Measurements from ENCODE around the gene LSM12. TPM values are rescaled to one million over a fixed set of nuclear protein-coding genes. Genes with fewer than 3 reads are reported as not detected.

LSM12 gene
- total RNA-seq, 1 donor from 2014 or later = 39.1 TPM

DNA sequence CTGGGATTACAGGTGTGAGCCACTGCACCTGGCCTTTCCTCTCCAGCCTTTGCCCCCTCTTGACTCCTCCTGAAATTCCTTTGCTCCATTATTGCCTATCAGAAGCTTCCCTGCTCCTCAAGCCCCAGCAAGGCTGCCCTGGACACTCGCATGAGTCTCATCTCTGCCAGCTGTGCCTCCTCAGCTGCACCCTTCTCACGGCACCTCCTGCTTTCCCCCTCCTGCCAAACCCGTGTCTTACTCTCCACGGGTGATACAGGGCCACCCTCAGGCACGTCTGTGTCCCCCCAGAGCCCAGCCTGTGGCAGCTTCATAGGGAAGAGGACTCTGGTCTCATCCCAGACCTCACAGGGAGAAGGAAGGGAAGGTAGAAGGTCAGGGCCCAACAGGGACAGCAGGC lies 19.4 kb upstream of the LSM12 start:
- intact Hi-C loops (cut with DNase I) = no loop called here
- no peak overlapping the region for H3K4me3 ChIP-seq
- H3K27me3 ChIP-seq (ENCODE audit: low read depth) = no peaks in the 10 kb centered on the region
- H3K27ac ChIP-seq = no peak overlapping the region
- peaks cover 94% of the 10 kb centered on the region for H3K36me3 ChIP-seq
- no peaks in the 10 kb centered on the region for H3K9me3 ChIP-seq
- no peak for ATAC-seq
- DNase-seq = no peak
- TF ChIP-seq CTCF (IDR thresholded peaks at IDR 0.05) = no peak
- no peaks in the 10 kb centered on the region for H3K4me1 ChIP-seq

DNA sequence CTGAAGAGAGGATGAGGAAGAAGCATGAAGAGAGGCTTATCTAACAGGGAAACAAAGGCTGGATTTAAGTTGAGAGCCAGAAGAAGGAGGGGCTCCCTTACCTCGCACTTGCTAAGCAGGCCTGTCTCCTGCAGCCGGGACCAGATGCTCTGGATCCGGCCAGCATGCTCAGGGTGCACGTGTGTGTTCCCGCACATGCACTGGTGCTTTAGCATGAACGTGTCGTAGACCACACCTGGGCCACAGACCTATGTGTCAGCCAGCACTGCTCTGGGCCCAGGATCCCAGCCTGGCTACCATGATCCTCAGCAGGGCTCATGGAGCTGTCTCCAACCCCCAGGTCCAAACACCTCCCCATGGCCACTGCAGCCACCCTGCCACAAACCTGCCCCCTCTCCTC lies 18.4 kb upstream of the LSM12 start:
- no peak overlapping the region for H3K27ac ChIP-seq

GRCh38 chr17:44084131-44084538 lies 17.7 kb upstream of the LSM12 start:
- DNase-seq = no peak
- peak in 1 of 2 donors; percentile 7 for ATAC-seq
- Histone ChIP-seq H3K27ac (no peak overlapping the region), H3K4me1 (no peaks in the 10 kb centered on the region), H3K27me3 (ENCODE audit: low read depth) (no peaks in the 10 kb centered on the region), H3K9me3 (no peaks in the 10 kb centered on the region), H3K4me3 (no peak overlapping the region), H3K36me3 (peaks cover 95% of the 10 kb centered on the region)
- intact Hi-C loops (cut with DNase I) = no loop called here
- TF ChIP-seq CTCF (IDR thresholded peaks at IDR 0.05) = peak; percentile 24

More for the DNA sequence above, 18.4 kb upstream of the LSM12 start:
- no peak for TF ChIP-seq CTCF (IDR thresholded peaks at IDR 0.05)
- DNase-seq = no peak
- peaks cover 94% of the 10 kb centered on the region for H3K36me3 ChIP-seq
- ATAC-seq = no peak
- H3K4me1 ChIP-seq = no peaks in the 10 kb centered on the region
- H3K27me3 ChIP-seq (ENCODE audit: low read depth) = no peaks in the 10 kb centered on the region
- intact Hi-C loops (cut with DNase I) = no loop called here
- H3K9me3 ChIP-seq = no peaks in the 10 kb centered on the region
- H3K4me3 ChIP-seq = no peak overlapping the region

DNA sequence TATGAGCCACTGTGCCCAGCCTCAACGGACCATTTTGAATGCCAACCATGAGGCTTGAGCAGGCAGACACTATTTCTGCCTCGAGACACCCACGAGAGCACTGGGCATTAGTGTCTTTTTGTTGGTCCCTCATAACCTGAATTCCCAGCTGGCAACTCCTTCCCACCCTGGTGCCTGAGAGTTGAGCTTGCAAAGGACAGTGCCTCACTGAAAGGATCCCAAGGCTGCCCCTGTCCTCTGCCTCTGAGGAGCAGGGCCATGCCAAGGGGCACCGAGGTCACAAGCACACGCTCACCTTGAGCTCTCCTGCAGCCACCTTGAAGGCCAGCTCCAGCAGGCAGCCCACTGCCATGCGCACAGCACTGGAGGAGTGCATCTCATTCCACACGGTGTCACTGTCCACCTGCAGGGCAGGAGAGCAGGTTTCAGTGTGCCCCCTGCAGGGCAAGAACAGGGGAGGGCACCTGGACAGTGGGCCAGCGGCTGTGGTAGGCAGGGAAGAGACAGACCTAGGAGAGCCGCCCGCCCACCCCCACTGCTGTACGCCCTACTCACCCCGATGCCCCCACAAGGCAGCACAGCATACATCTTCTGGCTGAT lies 16.9 kb upstream of the LSM12 start:
- Histone ChIP-seq H3K9me3 (no peaks in the 10 kb centered on the region), H3K4me1 (no peaks in the 10 kb centered on the region), H3K36me3 (peaks cover 95% of the 10 kb centered on the region), H3K27ac (no peak overlapping the region), H3K27me3 (ENCODE audit: low read depth) (no peaks in the 10 kb centered on the region), H3K4me3 (no peak overlapping the region)
- DNase-seq (no peak), ATAC-seq (no peak)
- TF ChIP-seq CTCF (IDR thresholded peaks at IDR 0.05) = no peak
- intact Hi-C loops (cut with DNase I) = no loop called here

- TF ChIP-seq CTCF (IDR thresholded peaks at IDR 0.05) = no peak
- H3K27me3 ChIP-seq (ENCODE audit: low read depth) = no peaks in the 10 kb centered on the region
- no peak overlapping the region for H3K27ac ChIP-seq
- H3K36me3 ChIP-seq = peaks cover 95% of the 10 kb centered on the region
- ATAC-seq (no peak), DNase-seq (peak; percentile 24)
- intact Hi-C loops (cut with DNase I) = no loop called here
- H3K4me3 ChIP-seq = no peak overlapping the region
- H3K4me1 ChIP-seq = peaks cover 8% of the 10 kb centered on the region
- no peaks in the 10 kb centered on the region for H3K9me3 ChIP-seq
These were observed 15.9 kb upstream of the LSM12 start for GRCh38 chr17:44082256-44082927.
